ENCODE results near the gene TMIGD3.
A peak's percentile ranks its signal among the peaks of the same experiment; 100 is the strongest.

The TMIGD3 gene

GRCh38 chr1:111442457-111442856 lies 61.0 kb downstream of the TMIGD3 start:
- DNase-seq (ENCODE audit: insufficient read length, low spot score), result no peak

DNA sequence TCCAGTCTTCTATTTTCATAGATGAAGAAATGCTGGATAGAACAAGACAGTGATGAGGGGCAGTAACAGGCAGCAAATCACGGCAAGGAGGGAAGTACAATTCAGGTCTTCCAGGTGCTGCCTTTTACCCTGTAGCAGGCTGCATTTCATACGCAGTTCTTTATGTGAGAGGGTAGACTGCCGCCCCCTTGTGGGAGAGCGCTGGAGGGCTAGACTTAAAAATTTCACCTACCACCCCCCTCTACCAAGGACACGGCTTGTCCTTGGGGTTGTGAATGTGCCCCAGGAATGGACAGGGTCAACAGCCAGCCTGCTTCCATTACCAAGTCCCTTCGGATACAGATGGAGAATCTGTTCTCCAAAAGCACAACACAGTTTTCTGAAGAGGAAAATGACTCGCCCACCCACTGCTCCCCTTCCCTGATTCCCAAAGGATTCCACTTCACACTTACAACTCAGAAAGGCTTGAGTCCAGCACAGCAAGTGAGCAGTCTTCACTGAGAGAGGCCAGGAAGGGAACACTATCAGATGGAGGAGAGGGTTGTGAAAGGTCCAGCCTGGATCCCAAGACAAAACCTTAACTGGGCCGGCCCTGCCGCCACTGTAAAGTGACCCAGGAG lies 61.8 kb downstream of the TMIGD3 start:
- FAIRE-seq (no peak), DNase-seq (ENCODE audit: insufficient read length, low spot score) (no peak)

More at GRCh38 chr1:111442457-111442856, 61.0 kb downstream of the TMIGD3 start:
- TF ChIP-seq, protein P1, sequence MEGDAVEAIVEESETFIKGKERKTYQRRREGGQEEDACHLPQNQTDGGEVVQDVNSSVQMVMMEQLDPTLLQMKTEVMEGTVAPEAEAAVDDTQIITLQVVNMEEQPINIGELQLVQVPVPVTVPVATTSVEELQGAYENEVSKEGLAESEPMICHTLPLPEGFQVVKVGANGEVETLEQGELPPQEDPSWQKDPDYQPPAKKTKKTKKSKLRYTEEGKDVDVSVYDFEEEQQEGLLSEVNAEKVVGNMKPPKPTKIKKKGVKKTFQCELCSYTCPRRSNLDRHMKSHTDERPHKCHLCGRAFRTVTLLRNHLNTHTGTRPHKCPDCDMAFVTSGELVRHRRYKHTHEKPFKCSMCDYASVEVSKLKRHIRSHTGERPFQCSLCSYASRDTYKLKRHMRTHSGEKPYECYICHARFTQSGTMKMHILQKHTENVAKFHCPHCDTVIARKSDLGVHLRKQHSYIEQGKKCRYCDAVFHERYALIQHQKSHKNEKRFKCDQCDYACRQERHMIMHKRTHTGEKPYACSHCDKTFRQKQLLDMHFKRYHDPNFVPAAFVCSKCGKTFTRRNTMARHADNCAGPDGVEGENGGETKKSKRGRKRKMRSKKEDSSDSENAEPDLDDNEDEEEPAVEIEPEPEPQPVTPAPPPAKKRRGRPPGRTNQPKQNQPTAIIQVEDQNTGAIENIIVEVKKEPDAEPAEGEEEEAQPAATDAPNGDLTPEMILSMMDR (IDR thresholded peaks at IDR 0.05; ENCODE audit: insufficient read depth, missing control alignments), result no peak
- no peak for FAIRE-seq

GRCh38 chr1:111439461-111440351 lies 63.7 kb downstream of the TMIGD3 start:
- TF ChIP-seq, protein P1 (IDR thresholded peaks at IDR 0.05; ENCODE audit: insufficient read depth, missing control alignments), result no peak
- no peak for FAIRE-seq
- no peak for DNase-seq (ENCODE audit: insufficient read length, low spot score)

More for the DNA sequence above, 61.8 kb downstream of the TMIGD3 start:
- TF ChIP-seq, protein P1 (IDR thresholded peaks at IDR 0.05; ENCODE audit: insufficient read depth, missing control alignments), result peak; percentile 43

DNA sequence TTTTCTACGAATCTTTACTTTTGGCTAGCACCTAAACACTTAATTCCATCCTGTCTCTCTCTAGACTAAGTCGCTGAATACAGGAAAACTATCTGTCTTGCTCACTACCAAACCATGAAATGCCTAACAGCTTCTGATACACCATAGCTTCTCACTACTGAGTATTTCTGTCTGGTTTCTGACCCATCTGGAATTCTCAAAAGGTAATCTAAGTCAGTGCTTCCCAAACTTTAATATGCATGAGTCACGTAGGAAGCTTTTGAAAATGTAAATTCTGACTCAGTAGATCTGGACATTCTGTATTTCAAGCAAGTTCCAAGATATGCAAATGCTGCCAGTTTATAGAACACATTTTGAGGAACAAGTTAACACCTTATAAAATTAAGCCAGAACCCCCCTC lies 66.7 kb downstream of the TMIGD3 start:
- DNase-seq (ENCODE audit: insufficient read length, low spot score), result no peak
- TF ChIP-seq, protein P1 (IDR thresholded peaks at IDR 0.05; ENCODE audit: insufficient read depth, missing control alignments), result no peak
- FAIRE-seq, result no peak
